OCI-LY1 (cell line): ENCODE results near the gene MAP1LC3C.

Experiments
- EZH2 ChIP-seq: fragments of 200-600 bp; sonication (generic), shearing (Covaris generic); IDR thresholded peaks from 2 replicates; pipeline ENCODE4 v1.8.0; 2017; ENCODE audit warnings: borderline replicate concordance, mixed run types, mild to moderate bottlenecking, antibody characterized with exemption, low read length, moderate library complexity, mixed read lengths
- TF ChIP-seq, protein P1 (sequence below): fragments of 200-600 bp; sonication (generic), shearing (Covaris generic); IDR thresholded peaks from 2 replicates; pipeline ENCODE4 v1.5.1; 2017; ENCODE audit warnings: mild to moderate bottlenecking, antibody characterized with exemption, low read length, moderate library complexity, mixed read lengths

DNA sequence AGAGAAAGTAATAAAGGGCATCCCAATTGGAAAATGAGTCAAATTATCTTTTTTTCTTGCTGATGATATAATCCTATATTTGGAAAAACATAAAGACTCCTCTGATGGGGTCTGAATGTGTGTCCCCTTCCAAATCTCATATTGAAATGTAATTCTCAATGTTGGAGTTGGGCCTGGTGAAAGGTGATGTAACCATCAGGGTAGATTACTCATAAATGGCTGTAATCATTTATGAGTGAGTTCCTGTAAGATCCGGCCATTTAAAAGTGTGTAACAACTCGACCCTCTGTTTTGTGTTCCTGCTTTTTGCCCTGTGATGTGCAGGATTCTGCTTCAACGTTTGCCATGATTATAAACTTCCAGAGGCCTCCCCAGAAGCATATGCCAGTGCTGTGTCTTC is 44.3 kb upstream of the MAP1LC3C start:
- no peak for TF ChIP-seq EZH2
- TF ChIP-seq, protein P1, sequence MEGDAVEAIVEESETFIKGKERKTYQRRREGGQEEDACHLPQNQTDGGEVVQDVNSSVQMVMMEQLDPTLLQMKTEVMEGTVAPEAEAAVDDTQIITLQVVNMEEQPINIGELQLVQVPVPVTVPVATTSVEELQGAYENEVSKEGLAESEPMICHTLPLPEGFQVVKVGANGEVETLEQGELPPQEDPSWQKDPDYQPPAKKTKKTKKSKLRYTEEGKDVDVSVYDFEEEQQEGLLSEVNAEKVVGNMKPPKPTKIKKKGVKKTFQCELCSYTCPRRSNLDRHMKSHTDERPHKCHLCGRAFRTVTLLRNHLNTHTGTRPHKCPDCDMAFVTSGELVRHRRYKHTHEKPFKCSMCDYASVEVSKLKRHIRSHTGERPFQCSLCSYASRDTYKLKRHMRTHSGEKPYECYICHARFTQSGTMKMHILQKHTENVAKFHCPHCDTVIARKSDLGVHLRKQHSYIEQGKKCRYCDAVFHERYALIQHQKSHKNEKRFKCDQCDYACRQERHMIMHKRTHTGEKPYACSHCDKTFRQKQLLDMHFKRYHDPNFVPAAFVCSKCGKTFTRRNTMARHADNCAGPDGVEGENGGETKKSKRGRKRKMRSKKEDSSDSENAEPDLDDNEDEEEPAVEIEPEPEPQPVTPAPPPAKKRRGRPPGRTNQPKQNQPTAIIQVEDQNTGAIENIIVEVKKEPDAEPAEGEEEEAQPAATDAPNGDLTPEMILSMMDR = no peak
